Vagina (tissue), 2 donors: Measurements from ENCODE around the gene SMIM9. TPM values are rescaled to one million over a fixed set of nuclear protein-coding genes. Genes with fewer than 3 reads are reported as not detected.
"Not testable (repeated sequence)": the region's sequence is repeated elsewhere in the genome, so short reads cannot be mapped to it uniquely, and the experiment has no call there.

Source experiments
- DNase-seq, 2 donors: peaks; one replicate each; pipeline ENCODE4 v3.0.0-alpha.2; 2017; ENCODE audit errors: extremely low spot score in 2 of 2
- H3K27ac ChIP-seq: fragments of 200-600 bp; sonication (generic); one replicate; pipeline ENCODE4 v1.5.1; 2019
- H3K27me3 ChIP-seq: fragments of 200-600 bp; sonication (generic); one replicate; pipeline ENCODE4 v1.5.1; 2019
- H3K36me3 ChIP-seq, 2 donors: fragments of 200-600 bp; sonication (generic); one replicate each; pipeline ENCODE4 v1.5.1; 2017 to 2019
- H3K4me1 ChIP-seq: fragments of 200-600 bp; sonication (generic); one replicate; pipeline ENCODE4 v1.5.1; 2019
- H3K4me3 ChIP-seq, 2 donors: fragments of 200-600 bp; sonication (generic); 1 replicate in 1 of 2; 2 replicates in 1 of 2; pipeline ENCODE4 v1.5.1; 2016 to 2019
- H3K9me3 ChIP-seq: fragments of 200-600 bp; sonication (generic); one replicate; pipeline ENCODE4 v1.5.1; 2019
- CTCF ChIP-seq, 3 experiments: fragments of 450-650 bp in 2 of 3; fragments of 200-600 bp in 1 of 3; sonication (generic) in 1 of 3; IDR thresholded peaks; one replicate each; pipeline ENCODE4 v1.5.1; 2017 to 2019; ENCODE audit warnings: antibody characterized with exemption in 3 of 3, mild to moderate bottlenecking in 2 of 3, moderate library complexity in 2 of 3
- POLR2A ChIP-seq, 2 donors: fragments of 450-650 bp; IDR thresholded peaks; one replicate each; pipeline ENCODE4 v1.6.1; 2017; ENCODE audit warnings: antibody characterized with exemption in 2 of 2, mild to moderate bottlenecking in 2 of 2, moderate library complexity in 2 of 2
- POLR2AphosphoS5 ChIP-seq, 2 donors: sonication (generic); formaldehyde crosslinking; IDR thresholded peaks; one replicate each; pipeline ENCODE4 v1.9.0; 2017; ENCODE audit warnings: antibody characterized with exemption in 2 of 2, mild to moderate bottlenecking in 2 of 2, low read depth in 1 of 2; ENCODE audit not compliant: insufficient read depth in 1 of 2
- intact Hi-C: fragments of 100-400 bp; cut with DNase I; formaldehyde crosslinking; loops from one replicate; pipeline ENCODE4 v1.15.1; 2023
- total RNA-seq: library from RNA; depleted of rRNA; stranded (reverse); fragments of >200 nt; gene quantifications from one replicate; pipeline ENCODE4 v1.2.3, GENCODE V29; 2016

SMIM9 gene
- not detected for total RNA-seq

GRCh38 chrX:154834562-154834961 is at the start of gene SMIM9:
TSS of gene SMIM9 (minus strand) at chrX:154834662. CDS start at chrX:154830856, 3,806 bp downstream.
- H3K27me3 ChIP-seq: no peaks in the 10 kb centered on the region
- H3K36me3 ChIP-seq: no peaks in the 10 kb centered on the region
- DNase-seq: no peak
- no peaks in the 10 kb centered on the region for H3K4me1 ChIP-seq
- no peak within 1 kb of the TSS for H3K4me3 ChIP-seq
- intact Hi-C loops: no loop called here
- no peak for TF ChIP-seq POLR2AphosphoS5 (IDR thresholded peaks at IDR 0.05; ENCODE audit: insufficient read depth in 1 of 2, low read depth in 1 of 2)
- TF ChIP-seq CTCF (IDR thresholded peaks at IDR 0.05): no peak
- no peak for TF ChIP-seq POLR2A (IDR thresholded peaks at IDR 0.05)
- H3K27ac ChIP-seq: no peak within 1 kb of the TSS
- H3K9me3 ChIP-seq: no peaks in the 10 kb centered on the region

- DNase-seq, intact Hi-C loops, H3K4me1 ChIP-seq, H3K9me3 ChIP-seq, H3K4me3 ChIP-seq, H3K27me3 ChIP-seq, H3K27ac ChIP-seq, H3K36me3 ChIP-seq: not testable (repeated sequence)
Measured at GRCh38 chrX:154884069-154884468, 49.6 kb upstream of the SMIM9 start.

- no peaks in the 10 kb centered on the region for H3K4me1 ChIP-seq
- no peak overlapping the region for H3K4me3 ChIP-seq
- no peak overlapping the region for H3K27ac ChIP-seq
- TF ChIP-seq CTCF (IDR thresholded peaks at IDR 0.05) (no peak), POLR2AphosphoS5 (IDR thresholded peaks at IDR 0.05; ENCODE audit: insufficient read depth in 1 of 2, low read depth in 1 of 2) (no peak), POLR2A (IDR thresholded peaks at IDR 0.05) (no peak)
- no peak for DNase-seq
- H3K36me3 ChIP-seq: no peaks in the 10 kb centered on the region
- no peaks in the 10 kb centered on the region for H3K9me3 ChIP-seq
- intact Hi-C loops: no loop called here
- H3K27me3 ChIP-seq: no peaks in the 10 kb centered on the region
Measured at GRCh38 chrX:154873329-154873728, 38.9 kb upstream of the SMIM9 start.

- H3K4me1 ChIP-seq, DNase-seq, intact Hi-C loops, H3K9me3 ChIP-seq, H3K27me3 ChIP-seq, H3K4me3 ChIP-seq, H3K27ac ChIP-seq, H3K36me3 ChIP-seq: not testable (repeated sequence)
Measured at GRCh38 chrX:154868522-154868921, 34.1 kb upstream of the SMIM9 start.

- no peak for DNase-seq
- Histone ChIP-seq H3K9me3 (no peaks in the 10 kb centered on the region), H3K36me3 (no peaks in the 10 kb centered on the region), H3K27ac (no peak overlapping the region), H3K27me3 (no peaks in the 10 kb centered on the region), H3K4me3 (no peak overlapping the region), H3K4me1 (no peaks in the 10 kb centered on the region)
- intact Hi-C loops: no loop called here
- TF ChIP-seq POLR2A (IDR thresholded peaks at IDR 0.05) (no peak), CTCF (IDR thresholded peaks at IDR 0.05) (no peak), POLR2AphosphoS5 (IDR thresholded peaks at IDR 0.05; ENCODE audit: insufficient read depth in 1 of 2, low read depth in 1 of 2) (no peak)
Measured at GRCh38 chrX:154855256-154855655, 20.8 kb upstream of the SMIM9 start.

GRCh38 chrX:154850957-154851611 is 16.6 kb upstream of the SMIM9 start:
- Histone ChIP-seq H3K9me3 (no peaks in the 10 kb centered on the region), H3K36me3 (no peaks in the 10 kb centered on the region), H3K4me3 (no peak overlapping the region), H3K27me3 (no peaks in the 10 kb centered on the region), H3K27ac (no peak overlapping the region), H3K4me1 (no peaks in the 10 kb centered on the region)
- no peak for DNase-seq
- intact Hi-C loops: no loop called here
- no peak for TF ChIP-seq POLR2AphosphoS5 (IDR thresholded peaks at IDR 0.05; ENCODE audit: insufficient read depth in 1 of 2, low read depth in 1 of 2)
- TF ChIP-seq POLR2A (IDR thresholded peaks at IDR 0.05): no peak
- no peak for TF ChIP-seq CTCF (IDR thresholded peaks at IDR 0.05)
